GM13976 (cell line): ENCODE measurements around the gene CD80.

Experiments used
- DNase-seq: peaks from one replicate; pipeline ENCODE4 v3.0.0; 2012; ENCODE audit warnings: low spot score
- CTCF ChIP-seq: IDR thresholded peaks from 2 replicates; pipeline ENCODE4 v1.5.1; 2012; ENCODE audit warnings: borderline replicate concordance, mild to moderate bottlenecking; ENCODE audit not compliant: insufficient read depth; ENCODE audit errors: extremely low read depth, missing control alignments, control extremely low read depth
- in situ Hi-C: fragments of 300-500 bp; cut with MboI; formaldehyde crosslinking; loops from one replicate; pipeline ENCODE4 v1.12.0; 2022; ENCODE audit warnings: low sequenced_read_pairs, mixed read lengths, inconsistent platforms; ENCODE audit not compliant: unreplicated experiment

CD80 gene

DNA sequence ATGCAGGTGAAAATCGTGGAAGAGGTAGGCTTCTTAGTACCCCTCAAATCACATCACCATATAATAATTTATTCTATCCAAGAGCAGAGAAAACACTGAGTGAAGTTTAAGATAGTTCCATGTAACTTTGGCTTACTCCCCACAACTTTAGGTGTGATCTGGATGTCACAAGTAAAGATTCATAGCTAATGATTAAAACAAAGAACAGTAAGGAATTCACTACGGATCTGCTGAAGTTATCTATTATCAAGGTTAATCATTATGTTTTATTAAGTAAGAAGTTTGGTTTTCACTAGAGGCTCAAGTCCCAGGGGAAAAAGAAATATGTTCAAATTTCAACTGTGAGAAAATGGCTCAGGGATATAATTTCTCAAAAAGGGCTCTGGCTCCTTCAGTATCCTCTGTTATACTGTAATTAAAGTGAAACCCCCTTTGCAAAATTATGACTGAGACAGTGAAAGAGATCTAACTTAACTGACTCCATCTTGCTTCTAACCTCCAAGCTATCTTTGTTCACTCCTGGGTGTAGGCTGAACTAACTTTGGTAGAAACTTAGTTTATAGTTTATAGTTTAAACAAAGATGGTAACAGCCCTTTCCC, 17.1 kb downstream of the CD80 start:
- no peak for DNase-seq
- TF ChIP-seq CTCF: no peak
- in situ Hi-C loops: no loop called here

DNA sequence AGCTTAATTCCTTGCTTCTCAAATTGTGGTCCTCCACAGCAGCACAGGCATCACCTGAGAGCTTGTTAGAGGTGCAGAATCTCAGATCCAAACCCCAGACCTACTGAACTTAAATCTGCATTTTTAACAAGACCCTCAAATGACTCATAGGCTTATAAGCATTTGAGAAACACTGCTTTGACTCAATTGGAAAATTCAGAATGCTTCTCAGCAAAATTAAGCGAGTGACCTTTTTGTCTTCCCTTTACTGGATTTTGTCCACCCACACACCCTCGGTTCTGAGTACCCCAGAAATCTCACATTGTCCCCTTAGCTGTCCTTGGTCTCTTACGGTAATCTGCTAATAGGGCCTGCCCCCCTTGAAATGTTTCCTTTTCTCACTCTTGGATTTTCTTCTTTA, 17.9 kb downstream of the CD80 start:
- in situ Hi-C loops: no loop called here
- no peak for TF ChIP-seq CTCF
- no peak for DNase-seq

GRCh38 chr3:119538772-119539171, 20.6 kb downstream of the CD80 start:
- DNase-seq: no peak
- in situ Hi-C loops: no loop called here
- no peak for TF ChIP-seq CTCF

GRCh38 chr3:119536757-119537156, 22.7 kb downstream of the CD80 start:
- no peak for TF ChIP-seq CTCF
- in situ Hi-C loops: no loop called here
- DNase-seq: no peak

DNA sequence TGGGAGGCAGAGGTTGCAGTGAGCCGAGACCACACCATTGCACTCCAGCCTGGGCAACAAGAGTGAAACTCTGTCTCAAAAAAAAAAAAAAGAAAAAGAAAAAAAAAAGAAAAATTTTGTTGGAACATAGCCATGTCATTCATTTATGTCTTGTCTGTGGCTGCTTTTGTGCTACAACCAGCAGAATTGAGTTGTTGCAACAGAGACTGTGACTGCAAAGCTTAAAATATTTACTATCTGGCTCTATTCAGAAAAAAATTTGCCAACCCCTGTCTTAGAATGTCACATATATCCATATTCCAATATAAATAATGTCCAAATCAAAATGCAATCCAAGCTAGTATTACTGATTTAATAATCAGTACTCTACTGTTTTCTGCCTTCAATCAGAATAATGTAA, 25.1 kb downstream of the CD80 start:
- TF ChIP-seq CTCF: no peak
- no peak for DNase-seq
- in situ Hi-C loops: no loop called here

DNA sequence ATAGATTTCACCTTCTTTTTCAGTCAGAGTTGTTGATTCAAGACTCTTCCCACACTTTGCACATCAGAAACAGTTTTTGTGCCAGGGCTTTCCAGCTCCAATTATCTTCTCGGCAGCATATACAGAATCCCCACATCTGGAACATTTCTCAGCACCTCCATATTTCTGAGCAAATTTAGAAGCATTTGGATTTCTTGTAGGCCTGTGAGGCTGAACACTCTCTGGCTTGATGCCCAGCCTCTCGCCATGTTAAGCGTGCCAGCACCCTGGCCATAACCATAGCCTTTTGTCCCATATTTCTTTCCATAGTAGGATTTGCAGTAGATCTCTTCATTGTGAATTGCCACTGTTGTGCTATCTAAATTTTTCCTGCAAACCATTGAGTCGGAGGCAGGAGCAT, 28.3 kb downstream of the CD80 start:
- in situ Hi-C loops: no loop called here
- no peak for TF ChIP-seq CTCF
- no peak for DNase-seq

- in situ Hi-C loops: no loop called here
- no peak for TF ChIP-seq CTCF
- no peak for DNase-seq
These were observed 29.0 kb downstream of the CD80 start for GRCh38 chr3:119530456-119530855.
